Measurements from ENCODE around the gene KCNIP1.

Gene KCNIP1

GRCh38 chr5:170630226-170630625, 126.4 kb downstream of the KCNIP1 start:
- no peaks in the 10 kb centered on the region for H3K27me3 ChIP-seq (ENCODE audit: insufficient read depth, low read length, poor library complexity, severe bottlenecking)
- H4K20me1 ChIP-seq (ENCODE audit: insufficient read depth, low read length, poor library complexity, severe bottlenecking): no peaks in the 10 kb centered on the region
- H3K4me2 ChIP-seq (ENCODE audit: low read depth, low read length, poor library complexity, severe bottlenecking): no peak overlapping the region
- H3K79me2 ChIP-seq (ENCODE audit: insufficient read depth, low read length): no peaks in the 10 kb centered on the region
- no peak overlapping the region for H3K9ac ChIP-seq (ENCODE audit: low read depth, low read length, poor library complexity, severe bottlenecking)
- H3K4me1 ChIP-seq (ENCODE audit: insufficient read depth, low read length, poor library complexity, severe bottlenecking): peaks cover 5% of the 10 kb centered on the region
- no peak overlapping the region for H3K4me3 ChIP-seq (ENCODE audit: low read length, poor library complexity, severe bottlenecking)
- no peak overlapping the region for H2AFZ ChIP-seq (ENCODE audit: low read length)
- no peaks in the 10 kb centered on the region for H3F3A ChIP-seq (ENCODE audit: low read depth)
- no peaks in the 10 kb centered on the region for H3K36me3 ChIP-seq (ENCODE audit: insufficient read depth, low read length)
- TF ChIP-seq, protein P1, sequence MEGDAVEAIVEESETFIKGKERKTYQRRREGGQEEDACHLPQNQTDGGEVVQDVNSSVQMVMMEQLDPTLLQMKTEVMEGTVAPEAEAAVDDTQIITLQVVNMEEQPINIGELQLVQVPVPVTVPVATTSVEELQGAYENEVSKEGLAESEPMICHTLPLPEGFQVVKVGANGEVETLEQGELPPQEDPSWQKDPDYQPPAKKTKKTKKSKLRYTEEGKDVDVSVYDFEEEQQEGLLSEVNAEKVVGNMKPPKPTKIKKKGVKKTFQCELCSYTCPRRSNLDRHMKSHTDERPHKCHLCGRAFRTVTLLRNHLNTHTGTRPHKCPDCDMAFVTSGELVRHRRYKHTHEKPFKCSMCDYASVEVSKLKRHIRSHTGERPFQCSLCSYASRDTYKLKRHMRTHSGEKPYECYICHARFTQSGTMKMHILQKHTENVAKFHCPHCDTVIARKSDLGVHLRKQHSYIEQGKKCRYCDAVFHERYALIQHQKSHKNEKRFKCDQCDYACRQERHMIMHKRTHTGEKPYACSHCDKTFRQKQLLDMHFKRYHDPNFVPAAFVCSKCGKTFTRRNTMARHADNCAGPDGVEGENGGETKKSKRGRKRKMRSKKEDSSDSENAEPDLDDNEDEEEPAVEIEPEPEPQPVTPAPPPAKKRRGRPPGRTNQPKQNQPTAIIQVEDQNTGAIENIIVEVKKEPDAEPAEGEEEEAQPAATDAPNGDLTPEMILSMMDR (conservative IDR thresholded peaks at IDR 0.05; ENCODE audit: low read length): no peak
- TF ChIP-seq EZH2phosphoT487 (IDR thresholded peaks at IDR 0.05; ENCODE audit: borderline replicate concordance): no peak
- no peaks in the 10 kb centered on the region for H3K9me3 ChIP-seq (ENCODE audit: insufficient read depth, low read depth, low read length)
- no peaks in the 10 kb centered on the region for H3K9me2 ChIP-seq (replicated peaks; ENCODE audit: low read depth, low read length)

- Histone ChIP-seq H3K9ac (ENCODE audit: low read depth, low read length, poor library complexity, severe bottlenecking) (no peak overlapping the region), H3K27me3 (ENCODE audit: insufficient read depth, low read length, poor library complexity, severe bottlenecking) (no peaks in the 10 kb centered on the region), H3K79me2 (ENCODE audit: insufficient read depth, low read length) (no peaks in the 10 kb centered on the region), H3K4me3 (ENCODE audit: low read length, poor library complexity, severe bottlenecking) (no peak overlapping the region), H3K4me2 (ENCODE audit: low read depth, low read length, poor library complexity, severe bottlenecking) (no peak overlapping the region), H3K4me1 (ENCODE audit: insufficient read depth, low read length, poor library complexity, severe bottlenecking) (peaks cover 5% of the 10 kb centered on the region), H3K36me3 (ENCODE audit: insufficient read depth, low read length) (no peaks in the 10 kb centered on the region), H3F3A (ENCODE audit: low read depth) (no peaks in the 10 kb centered on the region), H2AFZ (ENCODE audit: low read length) (no peak overlapping the region), H3K9me2 (replicated peaks; ENCODE audit: low read depth, low read length) (no peaks in the 10 kb centered on the region), H4K20me1 (ENCODE audit: insufficient read depth, low read length, poor library complexity, severe bottlenecking) (no peaks in the 10 kb centered on the region), H3K9me3 (ENCODE audit: insufficient read depth, low read depth, low read length) (no peaks in the 10 kb centered on the region)
- no peak for TF ChIP-seq EZH2phosphoT487 (IDR thresholded peaks at IDR 0.05; ENCODE audit: borderline replicate concordance)
- TF ChIP-seq, protein P1 (conservative IDR thresholded peaks at IDR 0.05; ENCODE audit: low read length): no peak
Observed at GRCh38 chr5:170630711-170631141, 126.9 kb downstream of the KCNIP1 start.

- Histone ChIP-seq H3K9me2 (replicated peaks; ENCODE audit: low read depth, low read length) (no peaks in the 10 kb centered on the region), H3F3A (ENCODE audit: low read depth) (no peaks in the 10 kb centered on the region), H2AFZ (ENCODE audit: low read length) (no peak overlapping the region), H3K9me3 (ENCODE audit: insufficient read depth, low read depth, low read length) (no peaks in the 10 kb centered on the region), H3K4me3 (ENCODE audit: low read length, poor library complexity, severe bottlenecking) (no peak overlapping the region), H3K79me2 (ENCODE audit: insufficient read depth, low read length) (no peaks in the 10 kb centered on the region), H3K4me2 (ENCODE audit: low read depth, low read length, poor library complexity, severe bottlenecking) (no peak overlapping the region), H4K20me1 (ENCODE audit: insufficient read depth, low read length, poor library complexity, severe bottlenecking) (no peaks in the 10 kb centered on the region), H3K27me3 (ENCODE audit: insufficient read depth, low read length, poor library complexity, severe bottlenecking) (no peaks in the 10 kb centered on the region), H3K36me3 (ENCODE audit: insufficient read depth, low read length) (no peaks in the 10 kb centered on the region), H3K9ac (ENCODE audit: low read depth, low read length, poor library complexity, severe bottlenecking) (no peak overlapping the region), H3K4me1 (ENCODE audit: insufficient read depth, low read length, poor library complexity, severe bottlenecking) (peaks cover 5% of the 10 kb centered on the region)
- TF ChIP-seq EZH2phosphoT487 (IDR thresholded peaks at IDR 0.05; ENCODE audit: borderline replicate concordance): no peak
- TF ChIP-seq, protein P1 (conservative IDR thresholded peaks at IDR 0.05; ENCODE audit: low read length): no peak
Observed at GRCh38 chr5:170631466-170632195, 127.8 kb downstream of the KCNIP1 start.

Data from Loucy (cell line).